Breast epithelium (tissue), 4 donors: ENCODE data around the gene ZBTB44. TPM values are rescaled to one million over a fixed set of nuclear protein-coding genes. Genes with fewer than 3 reads are reported as not detected.

Experiments used
- DNase-seq, 2 donors: peaks; one replicate each; pipeline ENCODE4 v3.0.0-alpha.2; 2019; ENCODE audit warnings: low spot score in 2 of 2
- H3K27ac ChIP-seq, 2 donors: fragments of 200-600 bp; sonication (generic) in 1 of 2; one replicate each; pipeline ENCODE4 v1.5.1; 2016 to 2019; ENCODE audit warnings: mild to moderate bottlenecking in 1 of 2
- H3K27me3 ChIP-seq, 2 donors: fragments of 200-600 bp; sonication (generic) in 1 of 2; one replicate each; pipeline versions ENCODE4 v1.5.1 to v1.6.0; 2017 to 2019; ENCODE audit warnings: control low read depth in 1 of 2, mild to moderate bottlenecking in 1 of 2
- H3K36me3 ChIP-seq: fragments of 200-600 bp; one replicate; pipeline ENCODE4 v1.5.1; 2019
- H3K4me1 ChIP-seq, 2 donors: fragments of 200-600 bp; sonication (generic); one replicate each; pipeline ENCODE4 v1.5.1; 2016 to 2019; ENCODE audit warnings: control low read depth in 1 of 2
- H3K4me3 ChIP-seq, 3 donors: fragments of 200-600 bp; sonication (generic); 1 replicate in 2 of 3; 2 replicates in 1 of 3; pipeline ENCODE4 v1.5.1; 2016 to 2019; ENCODE audit warnings: mild to moderate bottlenecking in 3 of 3, moderate library complexity in 2 of 3
- H3K9me3 ChIP-seq, 2 donors: fragments of 200-600 bp; sonication (generic) in 1 of 2; one replicate each; pipeline ENCODE4 v1.5.1; 2016 to 2019; ENCODE audit warnings: control low read depth in 1 of 2
- CTCF ChIP-seq, 3 donors: fragments of 450-650 bp; IDR thresholded peaks; one replicate each; pipeline ENCODE4 v1.5.1; 2016 to 2017; ENCODE audit warnings: antibody characterized with exemption in 3 of 3, mild to moderate bottlenecking in 3 of 3, moderate library complexity in 3 of 3
- POLR2A ChIP-seq: fragments of 450-650 bp; IDR thresholded peaks from one replicate; pipeline ENCODE4 v1.6.1; 2016; ENCODE audit warnings: antibody characterized with exemption, mild to moderate bottlenecking, moderate library complexity
- POLR2AphosphoS5 ChIP-seq, 3 donors: sonication (generic); formaldehyde crosslinking; IDR thresholded peaks; one replicate each; pipeline ENCODE4 v1.6.1; 2017; ENCODE audit warnings: antibody characterized with exemption in 3 of 3
- intact Hi-C: fragments of 100-400 bp; cut with DNase I; formaldehyde crosslinking; loops from one replicate; pipeline ENCODE4 v1.15.1; 2023; ENCODE audit warnings: low total_unique reads
- total RNA-seq, 3 donors: library from RNA; depleted of rRNA; stranded (reverse); fragments of >200 nt; gene quantifications; one replicate each; pipeline ENCODE4 v1.1.0, GENCODE V29; 2016

Gene ZBTB44
- total RNA-seq, 3 donors from 2014 or later, result 73.8 to 111 (median 107) TPM

GRCh38 chr11:130212431-130212961 is 102.2 kb downstream of the ZBTB44 start:
- intact Hi-C loops, result no loop called here
- DNase-seq, result peak in 1 of 2 donors; percentile 6
- no peaks in the 10 kb centered on the region for H3K27me3 ChIP-seq
- H3K4me1 ChIP-seq, result no peaks in the 10 kb centered on the region
- no peaks in the 10 kb centered on the region for H3K36me3 ChIP-seq
- no peak overlapping the region for H3K27ac ChIP-seq
- H3K9me3 ChIP-seq, result no peaks in the 10 kb centered on the region
- no peak overlapping the region for H3K4me3 ChIP-seq
- TF ChIP-seq CTCF (IDR thresholded peaks at IDR 0.05), result no peak
- no peak for TF ChIP-seq POLR2A
- no peak for TF ChIP-seq POLR2AphosphoS5 (IDR thresholded peaks at IDR 0.05)

GRCh38 chr11:130211781-130212401 is 102.8 kb downstream of the ZBTB44 start:
- H3K4me3 ChIP-seq, result no peak overlapping the region
- intact Hi-C loops, result no loop called here
- H3K27me3 ChIP-seq, result no peaks in the 10 kb centered on the region
- no peaks in the 10 kb centered on the region for H3K4me1 ChIP-seq
- H3K36me3 ChIP-seq, result no peaks in the 10 kb centered on the region
- H3K27ac ChIP-seq, result no peak overlapping the region
- TF ChIP-seq POLR2A (no peak), POLR2AphosphoS5 (IDR thresholded peaks at IDR 0.05) (no peak), CTCF (IDR thresholded peaks at IDR 0.05) (no peak)
- peak in 1 of 2 donors; percentile 11 for DNase-seq
- no peaks in the 10 kb centered on the region for H3K9me3 ChIP-seq

GRCh38 chr11:130211144-130211543 is 103.6 kb downstream of the ZBTB44 start:
- H3K27ac ChIP-seq, result no peak overlapping the region
- no peaks in the 10 kb centered on the region for H3K27me3 ChIP-seq
- no peak overlapping the region for H3K4me3 ChIP-seq
- no peaks in the 10 kb centered on the region for H3K9me3 ChIP-seq
- H3K36me3 ChIP-seq, result no peaks in the 10 kb centered on the region
- intact Hi-C loops, result no loop called here
- no peak for TF ChIP-seq CTCF (IDR thresholded peaks at IDR 0.05)
- TF ChIP-seq POLR2A, result no peak
- TF ChIP-seq POLR2AphosphoS5 (IDR thresholded peaks at IDR 0.05), result no peak
- H3K4me1 ChIP-seq, result no peaks in the 10 kb centered on the region
- peak in 1 of 2 donors; percentile 2 for DNase-seq

GRCh38 chr11:130209954-130210854 is 104.5 kb downstream of the ZBTB44 start:
- no peaks in the 10 kb centered on the region for H3K4me1 ChIP-seq
- no peak overlapping the region for H3K4me3 ChIP-seq
- H3K27me3 ChIP-seq, result no peaks in the 10 kb centered on the region
- peak in 1 of 2 donors; percentile 12 for DNase-seq
- no peak overlapping the region for H3K27ac ChIP-seq
- no peaks in the 10 kb centered on the region for H3K9me3 ChIP-seq
- no peaks in the 10 kb centered on the region for H3K36me3 ChIP-seq
- intact Hi-C loops, result no loop called here
- TF ChIP-seq POLR2AphosphoS5 (IDR thresholded peaks at IDR 0.05), result no peak
- no peak for TF ChIP-seq POLR2A
- no peak for TF ChIP-seq CTCF (IDR thresholded peaks at IDR 0.05)
